HG03175 (cell line): ENCODE data around the gene SYNPO2.
"Not testable (repeated sequence)": the region's sequence is repeated elsewhere in the genome, so short reads cannot be mapped to it uniquely, and the experiment has no call there.

ENCODE experiments used
- ATAC-seq: cut with Tn5 transposase; IDR thresholded peaks from one replicate; pipeline ENCODE4 v1.9.1; 2021; ENCODE audit warnings: mild to moderate bottlenecking, moderate library complexity; ENCODE audit not compliant: unreplicated experiment

SYNPO2 gene

DNA sequence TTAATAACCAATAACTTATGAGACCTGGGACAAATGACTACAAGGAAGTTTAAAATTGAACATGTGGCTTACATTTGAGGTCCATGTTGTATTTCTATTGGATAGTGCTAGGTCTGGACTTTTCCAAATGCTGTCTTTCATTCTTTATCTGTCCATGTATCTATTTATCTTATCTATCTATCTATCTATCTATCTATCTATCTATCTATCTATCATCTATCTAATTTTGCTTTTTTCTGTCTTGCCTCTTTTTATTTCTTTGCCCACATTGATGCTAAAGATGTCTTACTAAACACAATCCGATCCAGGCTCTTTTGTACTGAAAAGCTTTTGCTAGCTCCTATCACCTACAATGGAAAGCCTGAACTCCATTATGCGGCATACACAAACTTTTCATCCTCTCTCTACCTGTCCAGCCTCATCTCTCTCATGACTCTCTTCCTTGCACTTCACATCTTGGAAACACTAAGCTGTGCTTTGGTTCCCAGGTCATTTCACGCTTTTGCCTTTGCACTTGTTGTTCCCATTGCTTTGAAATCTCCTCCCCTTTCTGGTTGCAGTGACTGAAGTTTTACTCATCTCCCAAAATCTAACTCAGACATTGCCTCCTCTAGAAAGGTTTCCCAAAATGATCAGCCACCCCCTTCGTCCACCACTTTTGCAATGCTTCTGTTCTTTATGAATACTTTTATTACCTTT, 107.2 kb downstream of the SYNPO2 start:
- no peak for ATAC-seq

DNA sequence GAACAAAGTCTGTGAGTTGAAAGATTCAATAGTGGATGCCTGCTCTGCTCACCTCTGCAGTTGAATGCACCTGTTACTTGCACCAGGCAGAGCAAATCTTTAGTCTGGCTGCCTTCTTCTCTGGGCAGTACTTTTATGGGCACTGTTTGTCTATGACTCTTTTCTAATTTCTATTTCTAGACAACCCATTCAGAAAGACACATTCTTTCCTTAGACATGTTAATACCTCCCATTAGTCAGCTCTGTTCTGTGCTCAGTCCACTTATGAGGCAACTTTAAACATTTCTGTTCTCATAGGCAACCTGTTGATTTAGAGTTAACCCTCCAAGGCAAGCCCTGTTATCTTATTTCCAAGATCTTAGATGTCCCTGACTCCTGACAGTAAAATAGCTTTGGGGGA, 108.9 kb downstream of the SYNPO2 start:
- no peak for ATAC-seq

DNA sequence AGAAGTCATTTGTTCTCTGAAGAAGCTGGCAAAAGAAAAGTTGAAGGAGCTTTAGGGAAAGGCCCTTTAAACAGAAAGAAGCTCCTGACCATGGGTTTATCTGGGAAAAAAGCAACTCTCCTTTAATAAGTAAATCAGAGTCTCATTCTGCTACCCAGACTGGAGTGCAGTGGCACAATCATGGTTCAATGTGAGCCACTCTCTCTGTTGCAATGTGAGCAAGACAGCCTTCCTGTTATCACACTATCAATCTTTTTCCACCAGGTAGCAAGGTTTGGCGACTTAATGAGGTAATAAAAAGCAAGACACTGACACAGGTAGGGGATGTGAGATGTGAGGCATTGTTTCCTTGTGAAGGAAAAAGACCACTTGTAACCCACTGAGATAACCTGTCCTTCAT, 111.3 kb downstream of the SYNPO2 start:
- ATAC-seq = no peak

DNA sequence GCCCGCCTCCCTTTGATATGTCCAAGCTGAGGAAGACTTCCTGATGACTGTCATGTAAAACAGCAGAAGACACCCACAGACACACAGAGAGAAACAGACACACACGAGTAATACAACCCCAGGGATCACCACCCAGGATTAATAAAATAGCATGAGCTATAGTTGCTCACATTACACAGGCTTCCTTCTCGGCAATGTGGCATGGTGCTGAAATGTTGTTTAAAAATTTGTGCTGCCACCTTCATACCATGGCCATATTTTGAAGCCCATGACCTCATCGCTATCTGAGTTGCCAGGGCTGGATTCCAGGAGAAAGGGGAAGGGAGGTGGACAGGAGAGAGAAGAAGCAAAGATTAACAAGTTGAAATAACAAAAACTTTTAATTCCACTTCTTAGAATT, 111.7 kb downstream of the SYNPO2 start:
- no peak for ATAC-seq

DNA sequence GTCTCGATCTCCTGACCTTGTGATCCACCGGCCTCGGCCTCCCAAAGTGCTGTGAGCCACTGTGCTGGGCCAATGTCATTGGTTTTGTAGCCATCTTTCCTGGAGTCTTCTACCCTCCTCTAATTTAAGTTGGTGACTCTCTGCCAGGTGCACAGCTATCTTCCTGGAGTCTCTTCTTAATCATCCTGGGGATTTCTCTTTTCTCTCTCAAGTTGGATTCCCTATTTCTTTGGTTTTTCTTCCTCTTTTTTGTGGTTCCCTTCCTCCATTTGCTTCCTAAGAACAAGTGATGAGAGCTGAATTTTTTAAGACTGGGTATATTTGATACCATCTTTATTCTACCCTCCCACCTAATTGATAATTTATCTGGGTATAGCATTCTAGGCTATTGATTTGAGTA, 113.8 kb downstream of the SYNPO2 start:
- no peak for ATAC-seq

DNA sequence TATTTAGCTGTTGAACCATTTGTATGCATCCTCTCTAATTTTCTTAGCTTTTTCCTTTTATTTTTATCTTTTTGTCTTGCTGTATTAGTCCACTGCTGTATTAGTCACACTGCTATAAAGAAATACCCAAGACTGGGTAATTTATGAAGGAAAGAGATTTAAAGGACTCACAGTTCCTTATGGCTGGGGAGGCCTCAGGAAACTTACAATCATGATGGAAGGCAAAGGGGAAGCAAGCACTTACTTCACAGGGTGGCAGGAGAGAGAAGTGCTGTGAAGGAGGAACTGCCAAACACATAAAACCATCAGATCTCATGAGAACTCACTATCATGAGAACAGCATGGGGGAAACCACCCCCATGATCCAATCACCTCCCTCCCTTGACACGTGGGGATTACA, 114.3 kb downstream of the SYNPO2 start:
- ATAC-seq = not testable (repeated sequence)

DNA sequence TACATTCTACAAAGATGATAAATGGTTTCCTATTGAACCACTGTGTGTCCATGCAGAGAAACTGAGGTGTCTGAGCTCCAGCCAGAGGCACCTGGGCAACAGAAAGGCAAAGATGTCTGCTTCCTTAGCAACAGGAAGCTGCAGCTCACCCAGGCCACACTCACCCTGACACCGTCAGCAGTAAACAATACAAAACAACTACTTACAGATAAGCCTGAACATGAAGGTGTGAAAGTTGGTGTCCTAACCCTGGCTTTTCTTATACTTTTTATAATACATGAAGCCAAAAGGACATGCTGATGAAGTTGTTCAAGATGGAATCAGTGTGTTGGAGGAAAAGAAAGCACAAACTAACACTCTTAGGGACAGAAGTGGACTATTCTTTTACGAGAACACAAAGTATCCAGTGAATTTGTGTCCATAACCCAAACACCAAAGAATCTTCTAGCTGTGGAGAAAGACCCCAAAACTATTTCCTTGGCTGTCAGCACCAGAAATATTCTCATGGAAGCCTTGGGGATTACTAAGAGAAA, 117.3 kb downstream of the SYNPO2 start:
- ATAC-seq = no peak

DNA sequence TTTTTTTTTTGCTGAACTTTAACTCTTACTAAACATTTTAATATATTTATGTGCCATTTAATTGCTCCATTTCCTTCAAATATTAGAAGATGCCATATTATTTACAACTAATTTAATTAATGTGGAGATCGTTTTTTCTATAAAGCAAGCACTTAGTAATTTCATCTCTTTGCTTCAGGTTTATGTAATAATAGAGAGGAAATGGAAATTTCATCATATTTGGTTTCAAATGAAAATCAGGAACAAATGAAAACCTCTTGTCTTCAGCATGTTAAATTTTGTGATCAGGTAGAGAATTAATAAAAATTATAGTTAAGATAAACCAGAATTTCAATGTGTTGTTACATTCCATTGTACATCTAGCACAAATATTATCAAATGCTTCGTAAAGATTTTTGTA, 120.1 kb downstream of the SYNPO2 start:
- no peak for ATAC-seq

DNA sequence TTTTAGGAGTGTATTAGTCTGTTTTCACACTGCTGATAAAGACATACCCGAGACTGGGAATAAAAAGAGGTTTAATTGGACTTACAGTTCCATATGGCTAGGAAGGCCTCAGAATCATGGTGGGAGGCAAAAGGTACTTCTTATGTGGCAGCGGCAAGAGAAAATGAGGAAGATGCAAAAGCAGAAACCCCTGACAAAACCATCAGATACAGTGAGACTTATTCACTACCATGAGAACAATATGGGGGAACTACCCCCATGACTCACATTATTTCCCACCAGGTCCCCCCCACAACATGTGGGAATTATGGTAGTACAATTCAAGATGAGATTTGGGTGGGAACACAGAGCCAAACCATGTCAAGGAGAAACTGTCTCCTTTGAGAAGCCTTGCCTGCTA, 121.6 kb downstream of the SYNPO2 start:
- ATAC-seq = not testable (repeated sequence)

DNA sequence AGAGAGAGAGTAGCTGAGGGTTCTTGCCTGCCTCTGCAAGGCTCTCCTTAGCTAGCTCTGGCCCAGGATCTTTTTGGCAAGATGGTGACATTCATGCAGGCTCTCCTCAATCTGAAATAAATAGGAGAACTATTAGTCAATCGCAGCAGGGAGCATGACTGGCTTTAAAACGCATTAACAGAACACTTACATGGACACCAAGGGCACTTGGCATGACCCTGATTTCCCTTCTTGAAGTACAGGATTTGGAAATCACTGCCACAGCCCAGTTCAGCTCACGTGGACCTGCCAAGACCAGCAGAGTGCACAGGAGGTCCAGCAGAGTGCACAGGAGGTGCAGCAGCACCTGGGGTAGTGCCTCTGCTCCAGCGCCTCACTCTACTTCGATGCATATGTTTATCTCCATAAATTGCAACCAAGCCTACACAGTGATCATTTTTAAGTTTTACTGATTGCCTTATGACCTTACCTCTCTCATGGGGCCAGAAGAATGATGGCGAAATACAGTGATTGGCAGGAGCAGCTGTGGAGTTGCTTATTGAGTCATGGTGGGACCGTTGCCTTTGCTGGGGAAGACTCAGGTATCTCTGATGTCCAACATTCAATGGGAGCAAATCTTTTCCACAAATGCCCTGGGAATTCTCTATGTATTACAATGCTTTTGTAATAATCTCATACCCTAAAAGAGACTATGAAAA, 122.4 kb downstream of the SYNPO2 start:
- ATAC-seq = no peak

DNA sequence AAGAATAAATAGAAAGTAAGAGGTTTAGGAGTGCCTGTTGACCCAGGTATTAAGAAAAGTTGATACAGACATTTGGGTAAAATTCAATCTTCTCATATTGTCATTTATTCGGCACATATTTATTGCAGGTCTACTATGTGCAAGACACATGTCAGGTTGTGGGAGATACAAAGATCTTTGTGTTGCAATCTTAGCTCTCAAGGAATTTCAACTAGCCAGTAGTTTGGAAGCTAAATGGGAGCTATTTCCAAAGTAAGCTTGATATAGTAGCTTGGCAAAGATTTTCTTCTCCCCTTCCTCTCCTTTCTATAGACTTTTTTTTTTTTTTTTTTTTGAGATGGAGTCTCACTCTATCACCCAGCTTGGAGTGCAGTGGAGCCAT, 122.9 kb downstream of the SYNPO2 start:
- ATAC-seq = no peak

DNA sequence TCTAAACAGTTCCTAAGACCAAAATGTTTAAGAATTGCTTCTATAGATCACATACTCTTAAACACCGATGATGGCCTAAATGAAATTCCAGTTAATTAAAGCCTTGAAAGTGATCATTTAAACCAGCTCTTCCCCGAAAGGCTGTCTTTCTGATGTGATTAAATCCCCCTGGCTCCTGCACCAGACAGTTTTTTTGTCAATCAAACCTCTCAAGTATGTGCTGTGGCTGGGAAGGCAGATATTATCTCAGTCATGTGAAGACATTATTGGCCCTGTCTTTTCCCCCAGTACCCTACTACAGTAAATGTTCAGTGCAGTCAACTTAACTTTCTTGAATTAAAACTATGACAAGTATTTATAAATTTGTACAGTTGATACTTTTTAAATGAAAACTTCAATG, 126.0 kb downstream of the SYNPO2 start:
- ATAC-seq = no peak

DNA sequence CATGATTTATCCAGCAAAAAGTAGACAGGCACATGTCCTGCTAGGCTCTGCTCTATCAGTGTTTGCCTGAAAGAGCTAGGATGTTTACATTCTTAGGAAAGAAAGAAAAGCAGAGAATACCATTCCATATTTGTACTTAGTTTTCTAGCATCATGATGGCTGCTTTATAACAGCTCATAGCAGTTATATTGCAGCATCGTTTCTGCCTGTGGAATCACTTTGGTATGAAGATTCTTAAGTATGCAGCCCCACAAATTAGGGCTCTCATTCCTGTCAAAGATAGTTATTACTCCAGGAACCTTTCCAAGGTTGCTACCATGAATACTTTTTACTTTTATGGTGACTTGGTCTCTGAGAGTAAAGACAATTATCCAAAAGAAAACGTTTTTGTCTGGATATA, 128.0 kb downstream of the SYNPO2 start:
- no peak for ATAC-seq

DNA sequence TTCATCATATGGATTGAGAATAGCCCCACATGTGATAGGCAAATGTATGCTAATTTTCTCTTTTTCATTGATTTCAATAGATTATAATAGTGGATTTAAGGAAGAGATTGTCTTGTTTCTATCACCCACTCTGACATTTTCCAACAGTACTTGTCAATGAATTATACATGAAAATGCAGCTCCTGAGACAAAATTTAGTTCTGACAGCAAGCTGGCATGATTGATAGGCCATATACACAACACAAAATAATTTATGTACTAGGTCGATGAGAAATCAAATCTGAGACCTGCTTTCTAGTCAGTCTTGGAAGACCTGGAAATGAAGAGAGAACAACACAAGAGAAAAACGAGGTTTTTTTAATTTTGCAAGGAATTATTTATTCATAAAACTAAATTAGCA, 129.0 kb downstream of the SYNPO2 start:
- ATAC-seq = no peak

DNA sequence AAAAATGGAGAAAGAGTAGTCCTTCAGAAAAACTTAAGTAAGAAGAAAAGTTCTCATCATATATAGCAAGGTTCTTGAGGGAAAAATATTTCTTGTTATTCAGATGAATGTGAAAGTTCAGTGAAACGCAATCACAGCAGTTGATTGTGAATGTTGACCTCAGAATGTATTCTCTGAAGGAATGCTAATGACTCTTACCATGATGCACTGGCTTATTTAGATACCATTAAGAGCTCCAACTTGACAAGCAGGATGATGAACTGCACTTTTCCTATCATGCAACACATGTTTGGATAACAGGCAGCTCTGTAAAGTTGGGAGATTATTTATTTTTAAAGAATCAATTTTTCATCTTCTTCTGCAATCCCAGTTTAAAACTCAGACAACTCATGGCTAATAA, 131.5 kb downstream of the SYNPO2 start:
- ATAC-seq = no peak

DNA sequence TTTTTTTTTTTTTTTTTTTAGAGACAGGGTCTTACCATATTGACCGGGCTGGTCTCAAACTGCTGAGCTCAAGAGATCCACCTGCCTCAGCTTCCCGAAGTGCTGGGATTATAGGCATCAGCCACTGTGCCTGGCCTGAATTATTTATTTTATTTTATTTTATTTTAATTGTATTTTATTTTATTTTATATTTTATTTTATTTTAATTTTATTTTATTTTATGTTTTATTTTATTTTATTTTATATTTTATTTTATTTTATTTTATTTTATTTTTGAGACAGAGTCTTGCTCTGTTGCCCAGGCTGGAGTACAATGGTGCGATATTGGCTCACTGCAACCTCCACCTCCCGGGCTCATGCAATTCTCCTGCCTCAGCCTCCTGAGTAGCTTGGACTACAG, 133.9 kb downstream of the SYNPO2 start:
- ATAC-seq = not testable (repeated sequence)

DNA sequence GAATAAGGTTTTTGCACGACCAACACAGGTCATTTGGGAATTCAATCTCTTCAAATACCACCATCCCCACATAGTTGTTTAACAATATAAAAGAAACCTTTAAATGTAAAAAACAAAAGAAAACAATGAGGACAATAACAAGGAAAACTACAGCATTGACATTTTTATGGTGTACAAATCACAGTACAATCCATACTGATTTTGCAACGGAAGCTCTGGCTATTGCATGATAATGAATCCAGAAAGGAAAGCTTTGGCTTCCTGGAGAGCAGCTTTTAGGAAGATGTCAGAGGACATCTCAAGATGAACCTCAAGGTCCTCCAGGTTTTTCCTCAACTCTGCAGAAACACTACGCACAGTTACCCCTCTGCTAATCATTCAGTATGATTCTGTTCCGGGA, 135.4 kb downstream of the SYNPO2 start:
- ATAC-seq = no peak

DNA sequence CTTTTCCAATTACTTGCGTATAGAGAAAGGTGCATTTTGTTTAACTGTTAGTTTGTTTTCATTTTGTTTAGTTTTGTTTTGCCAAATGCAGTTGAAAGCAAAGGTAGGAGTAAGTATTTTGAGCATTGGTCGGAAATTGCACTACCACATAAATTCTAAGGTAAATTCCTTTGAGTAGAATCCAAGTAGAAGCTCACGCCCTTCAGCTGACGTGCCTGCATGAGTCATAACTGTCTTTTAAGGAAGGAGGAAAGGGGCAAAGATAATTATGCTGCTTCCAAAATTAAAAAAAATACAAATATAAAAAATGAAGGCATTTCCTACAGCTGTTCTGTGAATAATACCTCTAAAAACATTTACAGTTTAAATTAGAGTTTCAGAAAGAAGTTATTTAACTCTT, 136.8 kb downstream of the SYNPO2 start:
- no peak for ATAC-seq

DNA sequence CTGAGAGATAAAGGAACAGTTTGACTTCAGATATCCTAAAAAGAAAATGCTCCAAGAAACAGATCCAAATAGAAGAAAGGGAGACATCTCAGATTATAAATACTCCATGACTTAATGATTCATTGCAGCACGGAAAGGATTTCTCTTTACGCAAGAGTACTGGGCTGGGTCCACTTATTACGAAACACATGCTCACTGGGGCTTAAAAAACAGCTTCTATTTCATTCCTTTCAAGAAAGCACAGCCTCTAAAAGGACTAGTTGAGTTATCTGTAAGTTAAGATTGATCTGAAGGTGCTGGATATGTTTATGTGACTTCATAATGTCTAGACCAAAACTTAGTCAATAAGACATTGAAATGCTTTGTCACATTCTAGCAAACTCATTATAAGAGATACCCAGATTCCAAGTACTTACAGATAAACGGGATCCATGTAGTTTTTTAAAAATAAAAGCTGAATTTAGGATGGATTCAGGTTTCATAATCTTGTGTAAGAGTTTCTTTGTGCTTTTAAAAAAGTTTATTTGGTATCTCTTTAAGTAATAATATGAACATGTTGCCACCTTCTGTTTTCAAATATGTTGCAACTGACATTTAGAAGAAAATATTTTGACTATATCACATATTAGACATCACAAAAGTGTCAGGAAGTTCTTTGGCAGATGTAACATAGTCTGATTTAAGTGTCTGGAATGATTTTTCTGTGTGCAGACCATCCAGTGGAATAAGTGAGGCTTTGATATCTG, 137.4 kb downstream of the SYNPO2 start:
- no peak for ATAC-seq

DNA sequence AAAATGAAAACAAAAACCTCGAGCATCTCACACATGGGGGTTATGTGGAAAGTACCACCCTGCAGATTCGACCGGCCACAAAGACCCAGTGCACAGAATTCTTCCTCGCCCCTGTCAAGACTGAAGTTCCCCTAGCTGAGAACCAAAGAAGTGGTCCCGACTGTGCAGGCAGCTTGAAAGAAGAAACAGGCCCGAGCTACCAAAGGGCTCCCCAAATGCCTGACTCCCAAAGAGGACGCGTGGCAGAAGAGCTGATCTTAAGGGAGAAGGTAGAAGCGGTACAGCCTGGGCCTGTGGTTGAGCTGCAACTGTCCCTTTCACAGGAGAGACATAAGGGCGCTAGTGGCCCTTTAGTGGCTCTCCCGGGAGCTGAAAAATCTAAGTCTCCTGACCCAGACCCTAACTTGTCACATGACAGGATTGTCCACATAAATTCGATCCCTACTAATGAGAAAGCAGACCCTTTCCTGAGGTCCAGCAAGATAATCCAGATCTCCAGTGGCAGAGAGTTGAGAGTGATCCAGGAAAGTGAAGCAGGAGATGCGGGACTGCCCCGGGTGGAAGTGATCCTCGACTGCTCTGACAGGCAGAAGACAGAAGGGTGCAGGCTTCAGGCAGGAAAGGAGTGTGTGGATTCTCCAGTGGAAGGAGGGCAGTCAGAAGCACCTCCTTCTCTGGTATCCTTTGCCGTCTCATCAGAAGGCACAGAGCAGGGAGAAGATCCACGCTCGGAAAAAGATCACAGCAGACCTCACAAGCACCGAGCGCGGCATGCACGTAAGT, 138.2 kb downstream of the SYNPO2 start:
- ATAC-seq = no peak

DNA sequence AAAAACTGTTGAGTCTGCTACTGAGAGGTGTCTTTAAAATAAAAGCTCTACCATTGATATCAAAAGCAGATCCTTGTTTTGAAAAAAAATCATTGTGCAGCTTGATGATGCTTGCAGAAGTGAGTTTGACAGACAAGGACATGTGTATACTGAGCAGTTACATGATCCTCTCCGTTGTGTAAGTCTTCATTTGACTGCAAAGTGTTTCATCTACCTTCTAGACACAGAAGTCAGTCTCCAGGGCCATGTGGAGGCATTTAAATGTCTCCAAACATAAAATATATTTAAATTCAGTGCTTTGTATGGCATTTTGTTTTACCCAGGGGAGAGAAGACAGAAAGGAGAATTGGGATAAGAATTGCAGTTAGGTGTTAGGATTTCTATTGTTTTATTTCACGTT, 139.2 kb downstream of the SYNPO2 start:
- no peak for ATAC-seq
